HepG2 (cell line): ENCODE measurements around the gene WDR27. TPM values are rescaled to one million over a fixed set of nuclear protein-coding genes. Genes with fewer than 3 reads are reported as not detected.

Experiments used
- ATAC-seq: fragments of 200-7000 bp; cut with Tn5 transposase; 3 replicates; pipeline ENCODE4 v1.9.1; 2020; ENCODE audit warnings: mild to moderate bottlenecking, moderate library complexity
- BruUV-seq: library from RNA; stranded (reverse); fragments of 400-500 nt; replicated peaks from 2 replicates; lab custom pipeline; 2021; lab: Mats Ljungman, UMichigan
- CTCF ChIA-PET: fragments of 300-600 bp; formaldehyde crosslinking; extraction: SDS; loops from one replicate; lab custom pipeline; 2021; ENCODE audit warnings: low total read pairs, inconsistent platforms, low intra/inter-chr PET ratio; lab: Yijun Ruan, JAX
- POLR2A ChIA-PET: fragments of 350-600 bp; sonication (Branson Sonifier 250); formaldehyde crosslinking; loops from one replicate; lab custom pipeline; 2020; ENCODE audit warnings: antibody characterized with exemption, inconsistent platforms; lab: Yijun Ruan, JAX
- DNase-seq: peaks from one replicate; pipeline ENCODE4 v3.0.0-alpha.2; 2015; ENCODE audit warnings: low spot score
- FAIRE-seq: peaks from 3 replicates; lab custom pipeline; 2011; peaks lifted over from hg19 to GRCh38; lab: Jason Lieb, UNC
- H2AFZ ChIP-seq: one replicate; pipeline ENCODE4 v1.6.1; 2011; ENCODE audit warnings: low read length, inconsistent platforms
- H3K27ac ChIP-seq: fragments of 300-600 bp; 3 replicates; pipeline ENCODE4 v1.8.0; 2011; ENCODE audit warnings: mixed run types, mild to moderate bottlenecking, mixed read lengths, low read length, inconsistent platforms; ENCODE audit not compliant: insufficient read depth; ENCODE audit errors: extremely low read length
- H3K27me3 ChIP-seq, 2 experiments: fragments of 200-600 bp in 1 of 2; 2 replicates in 1 of 2; 3 replicates in 1 of 2; pipeline versions ENCODE4 v1.6.0 to v1.8.0; 2011; ENCODE audit warnings: low read length in 2 of 2, mild to moderate bottlenecking in 2 of 2, moderate library complexity in 2 of 2, inconsistent platforms in 1 of 2; ENCODE audit not compliant: insufficient read depth in 2 of 2, control insufficient read depth in 1 of 2
- H3K36me3 ChIP-seq, 2 experiments: fragments of 200-600 bp in 1 of 2; replicated peaks in 1 of 2; 2 replicates in 1 of 2; 3 replicates in 1 of 2; pipeline versions ENCODE4 v1.5.1 to v1.8.0; 2011; ENCODE audit warnings: low read length in 2 of 2, inconsistent platforms in 1 of 2; ENCODE audit not compliant: insufficient read depth in 2 of 2, control insufficient read depth in 1 of 2
- H3K4me1 ChIP-seq: 2 replicates; pipeline ENCODE4 v1.5.1; 2012; ENCODE audit warnings: low read length, inconsistent platforms; ENCODE audit not compliant: insufficient read depth
- H3K4me2 ChIP-seq: 2 replicates; pipeline ENCODE4 v1.6.0; 2011; ENCODE audit warnings: low read depth, low read length, inconsistent platforms
- H3K4me3 ChIP-seq, 3 experiments: fragments of 200-600 bp in 1 of 3; sonication (generic), shearing (Covaris generic) in 1 of 3; replicated peaks in 1 of 3; 2 replicates each; pipeline ENCODE4 v1.5.1; 2011 to 2016; ENCODE audit warnings: low read length in 3 of 3, inconsistent platforms in 2 of 3, low read depth in 2 of 3, mild to moderate bottlenecking in 2 of 3, control low read depth in 1 of 3, mixed read lengths in 1 of 3; ENCODE audit not compliant: insufficient read depth in 1 of 3
- H3K79me2 ChIP-seq: one replicate; pipeline ENCODE4 v1.6.1; 2011; ENCODE audit warnings: low read length, inconsistent platforms; ENCODE audit not compliant: insufficient read depth
- H3K9ac ChIP-seq: 2 replicates; pipeline ENCODE4 v1.6.0; 2011; ENCODE audit warnings: mild to moderate bottlenecking, low read depth, low read length, inconsistent platforms; ENCODE audit not compliant: insufficient read depth
- H3K9me3 ChIP-seq: 2 replicates; pipeline ENCODE4 v1.5.1; 2012; ENCODE audit warnings: mild to moderate bottlenecking, low read length
- H4K20me1 ChIP-seq: 2 replicates; pipeline ENCODE4 v1.6.0; 2011; ENCODE audit warnings: inconsistent platforms, mild to moderate bottlenecking, low read length, moderate library complexity; ENCODE audit not compliant: insufficient read depth
- GATA4 ChIP-seq: sonication (generic); IDR thresholded peaks from 2 replicates; pipeline ENCODE4 v1.6.1; 2016; ENCODE audit warnings: antibody characterized with exemption, low read depth, borderline replicate concordance
- HNF4G ChIP-seq, 2 experiments: sonication (generic) in 1 of 2; formaldehyde crosslinking in 1 of 2; IDR thresholded peaks; 2 replicates each; pipeline versions ENCODE4 v1.4.0 to v1.6.1; 2011 to 2020; ENCODE audit warnings: borderline replicate concordance in 2 of 2, low read depth in 2 of 2, mild to moderate bottlenecking in 2 of 2, low read length in 1 of 2, missing genetic modification reagents in 1 of 2, moderate library complexity in 1 of 2
- JDP2 ChIP-seq: sonication (generic); formaldehyde crosslinking; IDR thresholded peaks from 2 replicates; pipeline ENCODE4 v1.8.1; 2022; ENCODE audit warnings: missing genetic modification reagents, borderline replicate concordance
- JUND ChIP-seq: sonication (generic); formaldehyde crosslinking; IDR thresholded peaks from 2 replicates; pipeline ENCODE4 v1.8.0; 2022; ENCODE audit warnings: mild to moderate bottlenecking, missing genetic modification reagents
- KLF13 ChIP-seq: sonication (generic); formaldehyde crosslinking; IDR thresholded peaks from 2 replicates; pipeline ENCODE4 v1.4.0; 2020; ENCODE audit warnings: mild to moderate bottlenecking, missing genetic modification reagents
- PCBP2 ChIP-seq: fragments of 200-400 bp; formaldehyde crosslinking; optimal IDR thresholded peaks from 2 replicates; pipeline ENCODE3; 2018; ENCODE audit warnings: low read length, low read depth; ENCODE audit not compliant: poor library complexity, severe bottlenecking
- PLRG1 ChIP-seq: fragments of 450-650 bp; conservative IDR thresholded peaks from 2 replicates; pipeline ENCODE4 v1.6.1; 2016
- SKI ChIP-seq: fragments of 450-650 bp; IDR thresholded peaks from one replicate; pipeline ENCODE4 v1.6.1; 2018; ENCODE audit warnings: mild to moderate bottlenecking; ENCODE audit not compliant: partially characterized antibody
- TBP ChIP-seq: sonication (generic); formaldehyde crosslinking; IDR thresholded peaks from 2 replicates; pipeline ENCODE4 v1.5.0; 2020; ENCODE audit warnings: missing genetic modification reagents
- ZNF121 ChIP-seq: sonication (generic); formaldehyde crosslinking; IDR thresholded peaks from 2 replicates; pipeline ENCODE4 v1.5.0; 2020; ENCODE audit warnings: mild to moderate bottlenecking, missing genetic modification reagents
- ZNF143 ChIP-seq: sonication (generic); formaldehyde crosslinking; IDR thresholded peaks from 2 replicates; pipeline ENCODE4 v1.4.0; 2020; ENCODE audit warnings: missing genetic modification reagents
- ZNF337 ChIP-seq: sonication (generic); formaldehyde crosslinking; IDR thresholded peaks from 2 replicates; pipeline ENCODE4 v1.5.1; 2020; ENCODE audit warnings: missing genetic modification reagents, low read depth, mild to moderate bottlenecking, borderline replicate concordance
- ZNF563 ChIP-seq: sonication (generic); formaldehyde crosslinking; IDR thresholded peaks from 2 replicates; pipeline ENCODE4 v1.8.0; 2022; ENCODE audit warnings: mild to moderate bottlenecking, moderate library complexity, missing genetic modification reagents
- ZNF678 ChIP-seq: sonication (generic); formaldehyde crosslinking; IDR thresholded peaks from 2 replicates; pipeline ENCODE4 v1.4.0; 2020; ENCODE audit warnings: mild to moderate bottlenecking, missing genetic modification reagents
- ZNF772 ChIP-seq: sonication (generic); formaldehyde crosslinking; IDR thresholded peaks from 2 replicates; pipeline ENCODE4 v1.5.0; 2020; ENCODE audit warnings: mild to moderate bottlenecking, missing genetic modification reagents
- ZNF850 ChIP-seq: sonication (generic); formaldehyde crosslinking; conservative IDR thresholded peaks from 2 replicates; pipeline ENCODE4 v1.9.0; 2021; ENCODE audit warnings: mild to moderate bottlenecking, missing genetic modification reagents
- ZSCAN29 ChIP-seq: sonication (generic); formaldehyde crosslinking; conservative IDR thresholded peaks from 2 replicates; pipeline ENCODE4 v1.4.0; 2020; ENCODE audit warnings: mild to moderate bottlenecking, missing genetic modification reagents
- WGBS: methylation state at CpG from one replicate; pipeline ENCODE4 v1.1.6; 2017; ENCODE audit warnings: low lambda C conversion rate; 5-methylcytosine and 5-hydroxymethylcytosine counted together
- in situ Hi-C: cut with HindIII; loops from 2 replicates; pipeline ENCODE4 v1.10.0; 2017; ENCODE audit warnings: low pct_unique_long_range_greater_than_20kb; ENCODE audit not compliant: extremely low pct_ligation_motif_present
- intact Hi-C: fragments of 100-400 bp; cut with micrococcal nuclease; formaldehyde crosslinking; loops from one replicate; pipeline ENCODE4 v1.10.0; 2022; ENCODE audit not compliant: unreplicated experiment
- polyA plus RNA-seq, 8 experiments: library from polyadenylated mRNA; depleted of rRNA in 3 of 8; stranded (reverse) in 7 of 8; unstranded in 1 of 8; fragments of >200 nt; fragmentation: Illumina TruSeq in 4 of 8; extraction: Trizol in 4 of 8; gene quantifications; 2 replicates each; pipeline versions ENCODE4 v1.2.1 to v1.2.3, GENCODE V29; 2011 to 2016; ENCODE audit warnings: low read depth in 4 of 8, missing spikeins in 1 of 8, mixed read lengths in 1 of 8; ENCODE audit not compliant: insufficient read depth in 1 of 8
- total RNA-seq, 5 experiments: library from RNA; depleted of rRNA; stranded (reverse); fragments of >200 nt; fragmentation: Illumina TruSeq; extraction: Trizol; gene quantifications; 2 replicates each; pipeline ENCODE4 v1.2.3, GENCODE V29; 2016; ENCODE audit warnings: low read depth in 1 of 5
- TF ChIP-seq, protein P1 (sequence below): IDR thresholded peaks from 2 replicates; pipeline ENCODE4 v1.6.1; 2012; ENCODE audit warnings: low read depth, low read length, improper control_type of control experiment

WDR27 gene
- total and polyA plus RNA-seq, 2 of the 13 experiments (the other 11 are each of a cell fraction or from before 2014, with no cell fraction given), result 34.1 to 80.3 TPM

DNA sequence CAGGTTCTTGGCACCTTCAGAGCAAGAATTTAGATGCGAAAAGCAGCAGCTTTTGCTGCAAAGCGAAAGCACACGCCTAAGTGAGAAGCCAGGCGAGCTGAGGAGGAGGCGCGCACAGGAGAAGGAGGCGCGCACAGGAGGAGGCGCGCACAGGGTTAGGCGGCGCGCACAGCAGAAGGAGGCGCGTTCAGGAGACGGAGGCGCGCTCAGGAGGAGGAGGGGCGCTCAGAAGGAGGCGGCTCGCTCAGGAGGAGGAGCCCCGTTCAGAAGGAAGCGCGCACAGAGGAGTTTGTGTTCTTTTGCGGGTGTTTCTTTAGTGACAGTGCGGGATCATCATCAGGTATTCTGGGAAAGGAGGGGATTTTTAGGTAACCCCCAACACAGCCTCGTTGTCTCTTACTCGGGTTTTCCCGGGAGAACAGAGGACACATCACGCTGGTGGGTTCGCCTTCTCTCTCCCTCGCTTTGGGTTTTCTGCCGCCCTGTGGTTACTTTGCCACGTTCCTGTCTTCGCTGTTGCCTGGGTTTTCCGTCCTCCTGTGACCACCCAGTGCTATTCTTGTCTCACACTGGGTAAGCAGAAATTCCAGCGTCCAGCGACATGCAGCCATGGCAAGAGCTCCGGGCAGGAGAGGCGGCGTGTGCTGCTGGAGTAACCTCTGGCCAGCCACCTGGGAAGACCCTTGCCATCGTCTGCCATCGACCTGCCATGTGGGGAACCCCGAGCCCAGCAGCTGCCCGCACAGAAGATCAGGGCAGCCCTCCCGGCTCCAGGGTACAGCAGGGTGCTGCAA, 47.0 kb downstream of the WDR27 start:
- Histone ChIP-seq H3K4me3 (no peak overlapping the region), H3K9ac (no peak overlapping the region), H3K36me3 (peaks cover 18 to 45% of the 10 kb centered on the region in 2 experiments; a peak in 4 of 5 replicates), H2AFZ (no peak overlapping the region), H3K9me3 (no peaks in the 10 kb centered on the region), H3K27ac (no peak overlapping the region), H4K20me1 (no peaks in the 10 kb centered on the region), H3K27me3 (no peaks in the 10 kb centered on the region), H3K4me1 (no peaks in the 10 kb centered on the region), H3K4me2 (no peak overlapping the region), H3K79me2 (no peaks in the 10 kb centered on the region)
- intact Hi-C loops, result no loop called here
- no peak for ATAC-seq
- in situ Hi-C loops, result no loop called here
- WGBS, result 97% methylated on average over 46 of the region's 46 CpGs
- FAIRE-seq, result no peak
- ChIA-PET POLR2A (no interaction called here), CTCF (no interaction called here)
- DNase-seq, result no peak
- no TSS peak for BruUV-seq
- no peak for TF ChIP-seq ZNF563 (CRISPR knock-in tag)
- TF ChIP-seq TBP (CRISPR knock-in tag), result no peak
- TF ChIP-seq GATA4, result no peak
- TF ChIP-seq ZNF121, result no peak
- no peak for TF ChIP-seq ZNF337
- no peak for TF ChIP-seq ZNF678 (CRISPR knock-in tag)
- TF ChIP-seq ZNF143 (CRISPR knock-in tag), result no peak
- no peak for TF ChIP-seq JUND
- TF ChIP-seq PCBP2, result no peak
- no peak for TF ChIP-seq ZNF850 (CRISPR knock-in tag)
- TF ChIP-seq HNF4G (IDR thresholded peaks at IDR 0.05; ENCODE audit: borderline replicate concordance, low read depth, low read length), result no peak
- TF ChIP-seq HNF4G (CRISPR knock-in tag; IDR thresholded peaks at IDR 0.05; ENCODE audit: borderline replicate concordance, low read depth), result no peak
- TF ChIP-seq SKI, result no peak
- no peak for TF ChIP-seq JDP2 (CRISPR knock-in tag)
- no peak for TF ChIP-seq ZSCAN29
- TF ChIP-seq, protein P1, sequence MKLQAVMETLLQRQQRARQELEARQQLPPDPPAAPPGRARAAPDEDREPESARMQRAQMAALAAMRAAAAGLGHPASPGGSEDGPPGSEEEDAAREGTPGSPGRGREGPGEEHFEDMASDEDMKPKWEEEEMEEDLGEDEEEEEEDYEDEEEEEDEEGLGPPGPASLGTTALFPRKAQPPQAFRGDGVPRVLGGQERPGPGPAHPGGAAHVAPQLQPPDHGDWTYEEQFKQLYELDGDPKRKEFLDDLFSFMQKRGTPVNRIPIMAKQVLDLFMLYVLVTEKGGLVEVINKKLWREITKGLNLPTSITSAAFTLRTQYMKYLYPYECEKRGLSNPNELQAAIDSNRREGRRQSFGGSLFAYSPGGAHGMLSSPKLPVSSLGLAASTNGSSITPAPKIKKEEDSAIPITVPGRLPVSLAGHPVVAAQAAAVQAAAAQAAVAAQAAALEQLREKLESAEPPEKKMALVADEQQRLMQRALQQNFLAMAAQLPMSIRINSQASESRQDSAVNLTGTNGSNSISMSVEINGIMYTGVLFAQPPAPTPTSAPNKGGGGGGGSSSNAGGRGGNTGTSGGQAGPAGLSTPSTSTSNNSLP, result no peak
- TF ChIP-seq ZNF772, result no peak
- TF ChIP-seq KLF13 (CRISPR knock-in tag), result no peak
- TF ChIP-seq PLRG1, result no peak
